Hepatocyte (in vitro differentiated cells): Measurements from ENCODE around the gene MEPE.

Source experiments
- CTCF ChIP-seq: fragments of 200-600 bp; sonication (generic); IDR thresholded peaks from 2 replicates; pipeline ENCODE4 v1.5.1; 2016; ENCODE audit warnings: antibody characterized with exemption, mild to moderate bottlenecking; ENCODE audit not compliant: poor library complexity
- EZH2 ChIP-seq: fragments of 200-600 bp; sonication (generic); IDR thresholded peaks from 2 replicates; pipeline ENCODE4 v1.6.1; 2016; ENCODE audit warnings: antibody characterized with exemption, mild to moderate bottlenecking, borderline replicate concordance

- no peak for TF ChIP-seq CTCF
- no peak for TF ChIP-seq EZH2
Measured at GRCh38 chr4:87882321-87882720, 49.6 kb downstream of the MEPE start.
